Globus pallidus (tissue), 1 donor: ENCODE results near the gene MCC.
"Not testable (repeated sequence)": the region's sequence is repeated elsewhere in the genome, so short reads cannot be mapped to it uniquely, and the experiment has no call there.

Experiments used
- DNase-seq: peaks from one replicate; pipeline ENCODE4 v3.0.0-alpha.2; 2015; ENCODE audit warnings: low spot score

The MCC gene

GRCh38 chr5:113421693-113422092 is 66.6 kb downstream of the MCC start:
- no peak for DNase-seq

GRCh38 chr5:113405530-113405929 is 82.7 kb downstream of the MCC start:
- DNase-seq: no peak

GRCh38 chr5:113404269-113404668 is 84.0 kb downstream of the MCC start:
- DNase-seq: no peak

- not testable (repeated sequence) for DNase-seq
Measured at GRCh38 chr5:113397986-113398385, 90.3 kb downstream of the MCC start.

- DNase-seq: no peak
Measured at GRCh38 chr5:113397046-113397445, 91.2 kb downstream of the MCC start.

- DNase-seq: no peak
Measured at GRCh38 chr5:113394658-113395057, 93.6 kb downstream of the MCC start.

GRCh38 chr5:113390224-113390623 is 98.0 kb downstream of the MCC start:
- no peak for DNase-seq

GRCh38 chr5:113389116-113389515 is 99.1 kb downstream of the MCC start:
- no peak for DNase-seq

- DNase-seq: no peak
Measured at GRCh38 chr5:113387844-113388243, 100.4 kb downstream of the MCC start.

- DNase-seq: no peak
Measured at GRCh38 chr5:113384782-113385285, 103.4 kb downstream of the MCC start.

GRCh38 chr5:113382731-113383130 is 105.5 kb downstream of the MCC start:
- no peak for DNase-seq

GRCh38 chr5:113381791-113382190 is 106.5 kb downstream of the MCC start:
- no peak for DNase-seq

GRCh38 chr5:113380807-113381326 is 107.4 kb downstream of the MCC start:
- DNase-seq: no peak

- DNase-seq: no peak
Measured at GRCh38 chr5:113379936-113380806, 108.1 kb downstream of the MCC start.

- DNase-seq: peak; percentile 64
Measured at GRCh38 chr5:113378959-113379541, 109.2 kb downstream of the MCC start.

GRCh38 chr5:113378514-113378913 is 109.7 kb downstream of the MCC start:
- no peak for DNase-seq

GRCh38 chr5:113378081-113378480 is 110.2 kb downstream of the MCC start:
- DNase-seq: no peak

GRCh38 chr5:113376640-113377039 is 111.6 kb downstream of the MCC start:
- no peak for DNase-seq

- no peak for DNase-seq
Measured at GRCh38 chr5:113375480-113376060, 112.7 kb downstream of the MCC start.

GRCh38 chr5:113373426-113373825 is 114.8 kb downstream of the MCC start:
- no peak for DNase-seq

GRCh38 chr5:113371721-113372196 is 116.5 kb downstream of the MCC start:
- DNase-seq: peak; percentile 59

GRCh38 chr5:113367586-113367985 is 120.7 kb downstream of the MCC start:
- DNase-seq: no peak

- no peak for DNase-seq
Measured at GRCh38 chr5:113364466-113364865, 123.8 kb downstream of the MCC start.
